NCI-H2196 treated with DMSO at 0.1 percent for 48 hours (cell line): ENCODE data around the gene CCNY.
"Not testable (repeated sequence)": the region's sequence is repeated elsewhere in the genome, so short reads cannot be mapped to it uniquely, and the experiment has no call there.

ENCODE experiments used
- DNase-seq: peaks from one replicate; lab custom pipeline; 2025; ENCODE audit not compliant: unreplicated experiment; lab: John Stamatoyannopoulos, UW

The CCNY gene

GRCh38 chr10:35400595-35401268 is 64.4 kb downstream of the CCNY start:
- no peak for DNase-seq

- not testable (repeated sequence) for DNase-seq
These were observed 67.2 kb downstream of the CCNY start for GRCh38 chr10:35403491-35403890.

GRCh38 chr10:35404077-35404476 is 67.8 kb downstream of the CCNY start:
- not testable (repeated sequence) for DNase-seq

- DNase-seq = not testable (repeated sequence)
These were observed 69.8 kb downstream of the CCNY start for GRCh38 chr10:35406003-35406630.

GRCh38 chr10:35407696-35408095 is 71.4 kb downstream of the CCNY start:
- DNase-seq = not testable (repeated sequence)

- DNase-seq = peak; percentile 3
These were observed 72.8 kb downstream of the CCNY start for GRCh38 chr10:35409094-35409582.

- no peak for DNase-seq
These were observed 73.5 kb downstream of the CCNY start for GRCh38 chr10:35409808-35410207.

- no peak for DNase-seq
These were observed 75.9 kb downstream of the CCNY start for GRCh38 chr10:35412003-35412723.

GRCh38 chr10:35412900-35413491 is 76.7 kb downstream of the CCNY start:
- no peak for DNase-seq

GRCh38 chr10:35413985-35414861 is 77.9 kb downstream of the CCNY start:
- no peak for DNase-seq

- DNase-seq = no peak
These were observed 79.2 kb downstream of the CCNY start for GRCh38 chr10:35415505-35415904.

GRCh38 chr10:35416619-35417312 is 80.5 kb downstream of the CCNY start:
- DNase-seq = no peak

- DNase-seq = no peak
These were observed 81.0 kb downstream of the CCNY start for GRCh38 chr10:35417313-35417625.

- no peak for DNase-seq
These were observed 81.5 kb downstream of the CCNY start for GRCh38 chr10:35417795-35418194.

GRCh38 chr10:35418580-35418979 is 82.3 kb downstream of the CCNY start:
- DNase-seq = not testable (repeated sequence)

- no peak for DNase-seq
These were observed 83.7 kb downstream of the CCNY start for GRCh38 chr10:35420044-35420443.

GRCh38 chr10:35420827-35421552 is 84.7 kb downstream of the CCNY start:
- no peak for DNase-seq

- no peak for DNase-seq
These were observed 85.4 kb downstream of the CCNY start for GRCh38 chr10:35421553-35422178.

GRCh38 chr10:35422228-35422627 is 85.9 kb downstream of the CCNY start:
- no peak for DNase-seq
